Cardiac septum (tissue), 1 donor: ENCODE results near the gene DCLRE1B. TPM values are rescaled to one million over a fixed set of nuclear protein-coding genes. Genes with fewer than 3 reads are reported as not detected.

Source experiments
- DNase-seq: peaks from one replicate; pipeline ENCODE4 v3.0.0-alpha.2; 2020; ENCODE audit warnings: low spot score
- intact Hi-C: fragments of 100-400 bp; cut with DNase I; formaldehyde crosslinking; loops from one replicate; pipeline ENCODE4 v1.14.0; 2022
- total RNA-seq: library from RNA; stranded (reverse); fragmentation: NEBNext Ultra II Directional; extraction: Animal tissue kit (Norgen Biotek cat#: 25700); gene quantifications from one replicate; pipeline ENCODE4 v1.2.1, GENCODE V29; 2021
- donor health status: DM: no; HTN: no; CAD: no.

The DCLRE1B gene
- total RNA-seq, 1 donor from 2014 or later: 2.1 TPM

DNA sequence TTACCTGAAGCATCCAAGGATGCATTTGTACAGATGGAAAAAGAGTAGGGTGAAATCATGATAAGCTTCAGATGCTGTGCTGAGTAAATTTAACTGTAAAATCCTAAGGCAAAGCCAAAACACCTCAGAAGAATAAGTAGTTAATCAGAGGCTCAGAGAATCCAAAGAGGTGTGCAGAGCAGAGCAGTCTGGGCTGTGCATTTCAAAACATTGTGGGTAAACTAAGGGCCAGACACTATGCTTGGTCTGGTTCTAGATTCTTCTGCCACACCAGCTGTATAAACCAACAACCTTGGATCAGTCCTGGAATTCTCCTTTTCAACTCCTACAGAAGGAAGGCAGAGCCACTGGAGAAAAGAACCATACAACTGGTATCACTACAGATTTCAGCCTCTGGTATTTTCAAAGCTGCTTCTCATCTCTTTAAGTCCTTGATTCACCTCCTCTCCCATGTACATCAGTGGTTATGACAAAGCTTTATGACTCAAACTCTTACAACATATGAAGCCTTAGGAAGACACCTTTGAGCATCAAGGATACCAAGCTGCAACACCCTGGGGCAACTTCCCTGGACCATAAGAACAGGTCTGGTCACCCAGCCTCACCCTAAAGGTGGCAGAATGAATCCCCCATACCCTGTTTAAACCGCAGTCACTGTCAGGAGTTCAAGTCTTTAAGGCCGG is 12.4 kb downstream of the DCLRE1B start:
- intact Hi-C loops: no loop called here
- no peak for DNase-seq

- intact Hi-C loops: no loop called here
- DNase-seq: no peak
Measured at GRCh38 chr1:113918243-113918642, 13.1 kb downstream of the DCLRE1B start.

- intact Hi-C loops: no loop called here
- DNase-seq: no peak
Measured at GRCh38 chr1:113922957-113923356, 17.8 kb downstream of the DCLRE1B start.

- DNase-seq: no peak
Measured at GRCh38 chr1:113924473-113924872, 19.3 kb downstream of the DCLRE1B start.

GRCh38 chr1:113928187-113928930 is 23.2 kb downstream of the DCLRE1B start:
- no peak for DNase-seq
- intact Hi-C loops: loop anchor here (5.0 kb wide), 1 partner anchor 116 kb away; the partner anchor contains the start of gene RSBN1

More at GRCh38 chr1:113924473-113924872, 19.3 kb downstream of the DCLRE1B start:
- intact Hi-C loops: no loop called here

- intact Hi-C loops: loop anchor here (1.0 to 5.0 kb wide), 2 partner anchors 24 to 117 kb away; partner anchors contain the start of genes DCLRE1B and RSBN1
- peak; percentile 97 for DNase-seq
Measured at GRCh38 chr1:113928941-113929749, 24.0 kb downstream of the DCLRE1B start, which contains the start of gene HIPK1. HIPK1 (plus strand) TSS chr1:113929324.

DNA sequence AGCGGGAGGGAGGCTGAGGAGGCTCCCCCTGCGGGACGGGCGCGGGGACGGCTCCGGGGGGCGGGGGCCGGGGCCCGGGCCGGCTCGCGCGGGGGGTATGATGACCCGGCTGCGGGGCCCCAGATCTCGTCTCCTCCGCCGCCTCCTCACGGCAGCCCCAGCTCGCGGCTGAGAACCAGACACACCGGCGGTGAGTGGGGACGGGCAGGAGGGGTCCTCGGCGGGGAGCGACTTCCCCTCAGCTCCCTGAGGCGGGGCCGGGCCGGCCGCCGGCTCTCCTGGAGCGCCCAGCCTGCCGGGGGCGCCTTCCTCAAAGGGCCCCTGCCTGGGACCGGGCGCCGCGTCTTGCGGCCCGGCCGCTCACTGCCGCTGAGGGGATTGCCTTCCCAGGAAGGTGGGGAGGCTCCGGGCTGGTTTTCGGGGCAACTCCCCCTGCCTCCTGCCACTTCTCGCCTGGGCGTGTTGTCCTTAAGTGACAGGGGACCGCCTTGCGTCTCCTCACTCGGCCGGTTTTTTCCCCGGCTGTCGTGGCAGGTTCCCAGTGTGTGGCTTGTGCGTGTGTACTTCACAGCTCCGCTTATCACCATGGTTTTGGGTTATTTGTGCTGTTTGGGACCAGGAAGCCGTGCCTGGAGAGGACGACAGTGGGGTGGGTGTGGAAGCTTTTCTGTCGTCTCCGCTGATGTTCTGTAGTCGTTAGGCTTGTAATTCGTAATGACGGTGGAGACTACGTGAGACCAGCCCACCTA is 24.8 kb downstream of the DCLRE1B start:
- intact Hi-C loops: loop anchor here (1.0 to 5.0 kb wide), 2 partner anchors 25 to 118 kb away; partner anchors contain the start of genes DCLRE1B and RSBN1
- peak; percentile 76 for DNase-seq

DNA sequence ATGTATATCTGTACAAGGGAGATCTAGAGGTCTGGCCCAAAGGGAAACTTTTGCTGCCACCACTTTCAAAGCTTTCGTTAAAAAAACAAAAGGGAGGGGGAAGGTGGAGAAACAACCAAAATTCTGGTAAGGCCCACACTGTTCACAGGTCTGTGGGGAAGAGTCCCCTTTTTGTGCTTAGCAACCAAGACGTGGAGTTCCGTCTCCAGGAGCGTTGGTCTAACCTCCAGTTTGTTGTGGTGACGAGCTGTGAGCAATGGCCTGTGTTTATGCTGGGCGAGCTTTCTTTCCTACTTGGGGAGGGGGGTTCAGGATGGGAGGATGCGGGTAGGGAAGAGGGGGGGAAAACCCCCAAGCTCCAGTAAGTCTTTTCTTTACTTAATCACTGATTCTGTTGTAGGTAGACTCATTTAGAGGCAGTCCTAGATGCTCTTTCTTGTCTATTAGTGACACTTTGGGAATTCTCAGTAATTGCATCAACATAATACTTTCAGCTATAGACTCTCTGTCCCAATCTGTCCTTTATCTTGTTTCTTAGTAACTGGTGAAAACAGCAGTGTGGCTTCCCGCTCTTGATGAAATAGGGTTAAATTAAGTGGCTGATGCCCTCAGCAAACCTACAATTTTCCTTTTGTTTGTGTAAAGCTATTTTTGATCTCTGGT is 25.5 kb downstream of the DCLRE1B start:
- DNase-seq: no peak
- intact Hi-C loops: no loop called here

DNA sequence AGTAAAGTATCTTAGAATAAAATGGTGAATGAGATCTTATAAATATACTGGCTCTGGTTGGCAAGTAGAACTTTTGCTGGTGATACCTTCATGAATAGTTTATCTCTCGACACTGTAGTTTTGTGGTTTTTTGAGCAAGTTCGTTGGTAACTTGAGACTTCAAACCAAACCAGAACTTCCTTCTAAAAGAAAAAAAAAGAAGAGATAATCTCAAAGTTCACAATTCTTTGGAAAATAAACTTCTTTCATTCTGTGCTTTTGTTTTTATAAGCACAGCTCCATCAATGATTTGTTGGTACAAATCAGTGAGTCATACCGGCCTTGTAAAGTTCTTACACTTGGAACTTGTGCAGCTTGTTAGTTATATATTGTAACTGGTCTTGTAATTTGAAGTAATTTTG is 26.3 kb downstream of the DCLRE1B start:
- DNase-seq: no peak
- intact Hi-C loops: no loop called here

- intact Hi-C loops: no loop called here
- DNase-seq: no peak
Measured at GRCh38 chr1:113934006-113934405, 28.9 kb downstream of the DCLRE1B start.

DNA sequence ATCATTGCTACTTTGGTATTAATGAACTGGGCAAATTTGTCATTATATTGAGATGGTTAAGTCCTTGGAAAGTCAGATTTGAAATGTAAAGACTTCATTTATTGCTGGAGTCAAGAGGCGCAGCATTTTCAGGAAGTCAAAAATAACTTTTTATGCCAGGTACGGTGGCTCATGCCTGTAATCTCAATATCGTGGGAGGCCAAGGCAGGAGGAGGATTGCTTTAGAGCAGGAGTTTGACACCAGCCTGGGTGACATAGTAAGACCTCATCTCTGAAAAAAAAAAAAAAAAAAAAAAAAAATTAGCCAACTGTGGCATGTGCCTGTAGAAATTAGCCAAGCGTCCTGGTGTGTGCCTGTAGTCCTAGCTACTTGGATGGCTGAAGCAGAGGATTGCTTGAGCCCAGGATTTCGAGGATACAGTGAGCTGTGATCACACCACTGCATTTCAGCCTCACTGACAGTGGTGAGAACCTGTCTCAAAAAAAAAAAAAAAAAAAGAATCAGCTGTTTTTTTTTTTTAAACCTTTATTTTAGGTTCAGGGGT is 29.5 kb downstream of the DCLRE1B start:
- intact Hi-C loops: no loop called here
- DNase-seq: no peak

- intact Hi-C loops: no loop called here
- no peak for DNase-seq
Measured at GRCh38 chr1:113935176-113935575, 30.1 kb downstream of the DCLRE1B start.

- intact Hi-C loops: no loop called here
- DNase-seq: no peak
Measured at GRCh38 chr1:113935970-113936369, 30.8 kb downstream of the DCLRE1B start.

- DNase-seq: no peak
Measured at GRCh38 chr1:113937146-113937545, 32.0 kb downstream of the DCLRE1B start.

GRCh38 chr1:113938192-113938591 is 33.1 kb downstream of the DCLRE1B start:
- no peak for DNase-seq
- intact Hi-C loops: no loop called here

More at GRCh38 chr1:113937146-113937545, 32.0 kb downstream of the DCLRE1B start:
- intact Hi-C loops: no loop called here

DNA sequence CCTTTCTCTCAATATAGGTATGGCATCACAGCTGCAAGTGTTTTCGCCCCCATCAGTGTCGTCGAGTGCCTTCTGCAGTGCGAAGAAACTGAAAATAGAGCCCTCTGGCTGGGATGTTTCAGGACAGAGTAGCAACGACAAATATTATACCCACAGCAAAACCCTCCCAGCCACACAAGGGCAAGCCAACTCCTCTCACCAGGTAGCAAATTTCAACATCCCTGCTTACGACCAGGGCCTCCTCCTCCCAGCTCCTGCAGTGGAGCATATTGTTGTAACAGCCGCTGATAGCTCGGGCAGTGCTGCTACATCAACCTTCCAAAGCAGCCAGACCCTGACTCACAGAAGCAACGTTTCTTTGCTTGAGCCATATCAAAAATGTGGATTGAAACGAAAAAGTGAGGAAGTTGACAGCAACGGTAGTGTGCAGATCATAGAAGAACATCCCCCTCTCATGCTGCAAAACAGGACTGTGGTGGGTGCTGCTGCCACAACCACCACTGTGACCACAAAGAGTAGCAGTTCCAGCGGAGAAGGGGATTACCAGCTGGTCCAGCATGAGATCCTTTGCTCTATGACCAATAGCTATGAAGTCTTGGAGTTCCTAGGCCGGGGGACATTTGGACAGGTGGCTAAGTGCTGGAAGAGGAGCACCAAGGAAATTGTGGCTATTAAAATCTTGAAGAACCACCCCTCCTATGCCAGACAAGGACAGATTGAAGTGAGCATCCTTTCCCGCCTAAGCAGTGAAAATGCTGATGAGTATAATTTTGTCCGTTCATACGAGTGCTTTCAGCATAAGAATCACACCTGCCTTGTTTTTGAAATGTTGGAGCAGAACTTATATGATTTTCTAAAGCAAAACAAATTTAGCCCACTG is 35.5 kb downstream of the DCLRE1B start:
- intact Hi-C loops: no loop called here
- DNase-seq: no peak

DNA sequence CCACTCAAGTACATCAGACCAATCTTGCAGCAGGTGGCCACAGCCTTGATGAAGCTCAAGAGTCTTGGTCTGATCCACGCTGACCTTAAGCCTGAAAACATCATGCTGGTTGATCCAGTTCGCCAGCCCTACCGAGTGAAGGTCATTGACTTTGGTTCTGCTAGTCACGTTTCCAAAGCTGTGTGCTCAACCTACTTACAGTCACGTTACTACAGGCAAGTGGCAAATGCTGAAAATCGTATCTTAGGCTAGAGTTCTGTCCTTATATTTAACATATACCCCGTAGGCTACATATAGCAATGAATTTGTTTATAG is 36.1 kb downstream of the DCLRE1B start:
- intact Hi-C loops: no loop called here
- no peak for DNase-seq

DNA sequence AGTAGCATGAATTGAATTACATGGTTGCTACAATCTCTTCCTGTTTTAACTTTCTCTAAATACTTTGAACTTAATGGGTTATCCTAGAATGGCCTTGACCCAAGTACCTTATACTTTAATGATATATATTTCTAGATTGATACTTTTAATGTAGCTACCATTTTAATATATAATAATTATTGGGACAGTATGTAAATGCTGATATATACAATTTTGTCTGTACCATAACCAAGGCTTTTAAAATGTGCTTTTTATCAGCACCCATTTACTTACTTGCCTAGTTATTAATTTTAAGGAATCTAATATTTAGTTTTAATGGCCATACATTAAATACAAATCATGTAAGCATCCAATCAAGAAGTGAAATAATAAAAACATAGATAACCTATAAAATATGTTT is 37.4 kb downstream of the DCLRE1B start:
- no peak for DNase-seq
- intact Hi-C loops: no loop called here
